ENCODE measurements around the gene MYO19. TPM values are rescaled to one million over a fixed set of nuclear protein-coding genes. Genes with fewer than 3 reads are reported as not detected.
A peak's percentile ranks its signal among the peaks of the same experiment; 100 is the strongest.

The MYO19 gene
- total and polyA plus RNA-seq, 9 of the 15 experiments (the other 6 are each of a cell fraction or from before 2014, with no cell fraction given), result 21.6 to 176 (median 129) TPM

DNA sequence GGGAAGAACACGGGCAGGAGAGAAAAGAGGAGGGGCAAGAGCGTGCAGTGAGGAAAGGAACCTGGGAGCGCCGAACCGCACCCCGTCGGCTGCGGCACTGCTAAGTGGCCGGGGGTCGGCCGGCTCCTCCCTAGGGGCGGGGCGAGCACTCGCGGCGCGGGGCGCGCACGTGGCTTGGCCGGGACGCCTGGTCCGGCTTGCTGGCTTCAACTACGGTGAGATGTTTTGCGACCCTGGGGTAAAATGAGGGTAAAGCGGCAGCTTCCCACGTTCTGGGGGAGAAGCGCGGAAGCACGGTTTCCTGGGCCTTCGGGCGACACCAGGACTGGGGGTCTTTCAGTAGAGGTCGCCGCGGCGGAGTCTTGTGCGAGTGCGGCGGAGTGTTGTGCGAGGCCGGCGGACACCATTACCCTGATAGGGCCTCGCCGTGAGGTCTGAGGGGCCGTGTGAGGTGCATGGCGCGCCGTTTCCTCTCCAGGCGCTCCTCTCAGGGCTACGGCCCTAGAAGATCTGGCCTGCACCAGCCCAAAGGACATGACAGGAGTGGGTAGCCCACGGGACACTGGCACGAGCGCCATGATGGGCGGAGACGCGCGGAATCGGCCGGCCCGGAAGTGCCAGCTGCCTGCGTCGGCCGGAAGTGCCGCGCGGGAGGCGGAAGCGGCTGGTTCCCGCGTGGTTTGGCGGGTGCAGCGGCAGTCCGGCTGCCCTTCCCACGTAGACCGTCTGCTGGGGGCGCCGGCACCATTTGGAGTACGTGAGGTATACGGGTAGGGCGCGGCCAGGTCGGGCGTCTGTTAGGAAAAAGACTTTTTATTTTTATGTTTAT, at the start of gene MYO19, which contains the start of gene PIGW (continued):
- TF ChIP-seq CHD7 (IDR thresholded peaks at IDR 0.05; ENCODE audit: low read depth, low read length), result no peak
- TF ChIP-seq ZNF263 (CRISPR knock-in tag; IDR thresholded peaks at IDR 0.05; ENCODE audit: borderline replicate concordance), result no peak
- no peak for TF ChIP-seq TRIM25 (IDR thresholded peaks at IDR 0.05; ENCODE audit: borderline replicate concordance)
- no peak for TF ChIP-seq TCFL5 (CRISPR knock-in tag; conservative IDR thresholded peaks at IDR 0.05)
- TF ChIP-seq BDP1 (IDR thresholded peaks at IDR 0.05; ENCODE audit: insufficient read depth, insufficient read length), result no peak
- no peak for TF ChIP-seq ILF3 (IDR thresholded peaks at IDR 0.05; ENCODE audit: borderline replicate concordance)
- TF ChIP-seq SMAD4 (CRISPR knock-in tag; conservative IDR thresholded peaks at IDR 0.05), result peak; percentile 60
- no peak for TF ChIP-seq BCOR (IDR thresholded peaks at IDR 0.05)
- TF ChIP-seq MAFG (tag; conservative IDR thresholded peaks at IDR 0.05), result no peak
- TF ChIP-seq SAFB2 (IDR thresholded peaks at IDR 0.05; ENCODE audit: borderline replicate concordance, low read depth, low read length, severe bottlenecking), result no peak
- peak; percentile 63; the same call in 1 of the 2 replicates for TF ChIP-seq POLR2AphosphoS2 (IDR thresholded peaks at IDR 0.05; ENCODE audit: low read length)
- TF ChIP-seq NUFIP1 (IDR thresholded peaks at IDR 0.05; ENCODE audit: partially characterized antibody), result no peak
- TF ChIP-seq SMC3 (conservative IDR thresholded peaks at IDR 0.05; ENCODE audit: insufficient read depth, low read depth, low read length), result no peak

All from K562 (cell line).